GM21360 (cell line): ENCODE data around the gene CCDC83.
"Not testable (repeated sequence)": the region's sequence is repeated elsewhere in the genome, so short reads cannot be mapped to it uniquely, and the experiment has no call there.

Source experiments
- ATAC-seq: cut with Tn5 transposase; IDR thresholded peaks from one replicate; pipeline ENCODE4 v1.9.1; 2021; ENCODE audit warnings: mild to moderate bottlenecking, moderate library complexity; ENCODE audit not compliant: unreplicated experiment

CCDC83 gene

DNA sequence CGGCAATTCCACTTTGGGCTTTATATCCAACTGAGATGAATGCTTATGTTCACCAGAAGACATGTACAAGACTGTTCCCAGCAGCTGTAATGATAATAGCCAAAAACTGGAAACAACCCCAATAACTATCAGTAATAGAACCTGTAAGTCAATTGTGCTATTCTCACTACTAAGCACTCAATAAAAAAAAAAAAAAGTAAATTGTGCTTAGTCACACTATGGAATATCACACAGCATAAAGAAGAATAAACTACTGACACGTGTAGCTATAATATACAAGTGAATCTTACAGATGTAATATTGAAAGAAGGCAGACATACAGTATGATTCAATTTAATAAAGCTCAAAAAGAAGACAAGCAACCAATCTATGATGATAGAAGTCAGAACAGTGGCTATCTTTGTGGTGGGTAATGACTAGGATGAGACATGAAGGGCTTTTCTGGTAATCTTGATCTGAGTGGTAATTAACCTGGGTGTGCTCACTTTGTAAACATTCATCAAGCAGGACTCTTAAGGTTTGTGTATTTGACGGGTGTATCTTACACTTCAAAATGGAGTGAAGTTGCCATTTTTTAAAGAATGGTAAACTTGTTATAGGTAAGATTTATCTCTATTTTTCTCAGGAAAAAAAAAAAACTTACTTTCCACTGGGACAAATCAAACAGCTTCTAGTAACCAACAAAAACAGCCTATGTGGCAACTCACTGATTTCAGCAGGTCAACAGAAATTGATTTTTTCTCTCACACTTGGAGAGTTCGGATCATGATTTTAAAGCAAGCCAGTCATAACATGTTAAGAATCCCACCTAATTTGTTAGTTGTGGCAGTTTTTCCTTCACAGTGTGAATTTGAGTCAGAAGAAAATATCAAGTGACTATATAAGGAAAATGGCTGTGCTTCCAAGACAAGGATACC is 84.2 kb downstream of the CCDC83 start:
- ATAC-seq: no peak

DNA sequence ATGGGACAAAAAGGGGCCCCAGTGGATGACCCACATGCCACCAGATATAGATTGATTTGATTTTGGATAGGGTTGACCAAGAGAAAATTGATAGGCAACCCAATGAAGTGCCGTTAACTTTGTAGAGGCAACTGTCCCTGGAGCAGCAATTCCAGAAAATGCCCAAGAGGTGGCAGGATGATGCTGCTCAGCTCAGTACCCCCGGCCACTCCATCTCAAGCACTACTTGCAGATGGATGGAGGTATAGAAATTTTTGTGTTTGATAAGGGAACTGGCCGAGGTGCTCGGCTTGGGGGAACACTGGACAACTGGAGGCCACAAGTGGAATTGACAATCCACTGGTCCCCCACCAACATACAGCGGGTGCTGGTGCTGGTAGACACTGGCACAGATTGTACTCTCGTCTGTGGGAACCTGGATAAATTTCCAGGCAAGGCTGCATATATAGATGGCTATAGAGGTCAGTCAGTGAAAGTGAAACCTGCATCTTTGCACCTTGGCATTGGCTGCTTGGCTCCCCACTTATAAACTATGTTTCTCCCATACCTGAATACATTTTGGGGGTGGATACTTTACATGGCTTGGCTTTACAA is 86.3 kb downstream of the CCDC83 start:
- peak; percentile 62 for ATAC-seq

DNA sequence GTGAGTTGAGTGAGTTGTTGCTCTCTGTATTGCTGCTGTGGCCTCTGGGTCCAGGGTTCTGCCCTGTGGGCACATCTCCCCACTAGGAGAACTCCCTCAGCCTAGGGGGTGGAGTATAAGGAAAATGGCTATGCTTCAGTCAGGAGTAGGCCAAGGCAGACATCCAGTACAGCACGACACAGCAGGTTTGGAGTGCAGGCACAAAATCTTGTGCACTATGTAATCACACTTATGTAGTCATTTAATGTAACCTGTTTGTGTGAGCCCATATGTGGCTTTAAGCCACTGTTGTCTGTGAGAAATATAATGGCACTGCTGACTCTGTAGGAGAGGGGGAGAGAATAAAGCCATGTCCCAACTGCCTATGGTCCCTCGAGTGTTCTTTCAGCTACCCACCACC is 90.1 kb downstream of the CCDC83 start:
- no peak for ATAC-seq

DNA sequence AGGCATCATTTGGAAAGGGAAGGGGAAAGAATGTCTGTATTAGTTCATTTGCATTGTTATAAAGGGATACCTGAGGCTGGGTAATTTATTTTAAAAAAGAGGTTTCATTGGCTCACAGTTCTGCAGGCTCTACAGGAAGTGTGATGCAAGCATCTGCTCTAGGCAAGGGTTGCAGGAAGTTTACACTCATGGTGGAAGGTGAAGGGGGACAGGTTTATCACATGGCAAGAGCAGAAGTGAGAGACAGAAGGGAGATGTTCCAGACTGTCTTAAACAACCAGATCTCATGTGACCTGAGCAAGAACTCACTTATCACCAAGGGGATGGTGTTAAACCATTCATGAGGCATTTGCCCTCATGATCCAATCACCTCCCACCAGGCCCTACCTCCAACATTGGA is 90.6 kb downstream of the CCDC83 start:
- ATAC-seq: no peak

DNA sequence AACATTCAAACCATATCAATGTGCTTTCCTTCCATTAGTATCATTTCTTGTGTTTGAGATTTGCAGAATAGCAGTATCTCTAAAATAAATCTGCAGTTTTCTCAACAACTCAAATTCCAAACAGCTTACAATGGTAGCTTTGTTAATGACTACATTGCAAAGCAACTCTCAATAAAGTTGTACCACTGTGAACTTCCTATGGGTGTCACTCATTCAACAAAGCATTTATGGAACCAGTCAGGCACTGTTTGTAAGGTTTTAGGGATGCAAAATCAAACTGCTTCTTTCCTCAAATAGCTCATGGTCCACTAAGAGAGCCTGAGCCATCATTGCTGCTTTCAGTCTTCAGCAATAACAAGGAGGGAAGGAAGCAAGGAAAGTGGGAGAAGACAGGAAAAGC is 91.0 kb downstream of the CCDC83 start:
- ATAC-seq: no peak

DNA sequence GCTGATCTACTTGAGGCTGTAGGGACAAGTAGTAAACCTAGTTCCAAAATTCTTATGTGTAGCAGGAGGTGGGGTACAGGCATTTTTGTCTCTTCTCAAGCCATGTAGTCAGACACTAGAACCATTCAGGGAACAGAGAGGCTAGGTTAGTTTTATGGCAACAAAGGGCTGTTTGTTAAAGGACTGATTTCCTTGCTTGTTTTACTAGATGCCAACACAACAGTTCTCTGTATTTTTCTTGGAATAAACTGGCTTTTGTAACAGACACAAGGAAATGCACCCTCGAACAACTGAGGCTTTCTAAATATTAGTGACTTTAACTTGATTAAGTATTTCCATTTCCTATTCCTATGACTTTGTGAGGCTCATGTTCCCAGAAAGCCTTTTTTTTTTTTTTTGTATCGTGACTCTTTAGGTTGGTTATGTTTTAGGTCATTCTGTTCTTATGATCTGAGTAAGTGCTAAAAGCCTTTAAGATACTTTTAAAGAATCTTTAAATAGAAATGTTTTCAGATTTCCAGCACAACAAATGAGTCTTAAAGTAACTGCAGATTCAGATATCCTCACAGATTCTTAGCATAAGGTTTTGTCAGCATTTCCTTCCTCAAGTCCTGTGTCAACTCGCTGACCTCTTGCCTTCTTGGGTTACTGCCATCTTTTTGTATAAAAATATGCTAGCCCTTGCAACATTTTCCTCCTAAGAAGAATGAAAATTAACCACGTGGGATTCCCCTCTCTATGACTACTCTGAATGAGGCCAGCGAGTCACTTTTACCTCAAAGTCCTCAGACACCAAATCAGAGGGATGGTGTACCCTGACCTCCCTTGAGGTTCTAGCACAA is 92.5 kb downstream of the CCDC83 start:
- ATAC-seq: no peak

DNA sequence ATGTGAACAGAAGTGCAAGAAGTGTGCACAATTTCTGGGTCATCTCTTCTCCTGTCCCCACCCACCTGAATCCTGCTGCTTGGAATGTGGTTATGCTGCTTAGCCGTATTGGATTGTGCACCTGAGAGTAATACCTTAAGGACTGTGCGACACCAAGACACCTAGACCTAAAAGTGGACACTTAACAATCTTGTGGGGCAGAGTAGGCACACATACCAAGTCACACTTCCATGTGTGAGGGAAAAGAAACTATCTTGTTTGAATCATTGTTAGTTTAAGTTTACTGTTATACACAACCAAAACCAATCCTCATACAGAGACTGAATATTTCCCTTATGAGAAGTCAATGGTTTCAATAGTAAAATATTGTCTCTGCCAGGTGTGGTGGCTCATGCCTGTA is 93.7 kb downstream of the CCDC83 start:
- ATAC-seq: peak; percentile 53

DNA sequence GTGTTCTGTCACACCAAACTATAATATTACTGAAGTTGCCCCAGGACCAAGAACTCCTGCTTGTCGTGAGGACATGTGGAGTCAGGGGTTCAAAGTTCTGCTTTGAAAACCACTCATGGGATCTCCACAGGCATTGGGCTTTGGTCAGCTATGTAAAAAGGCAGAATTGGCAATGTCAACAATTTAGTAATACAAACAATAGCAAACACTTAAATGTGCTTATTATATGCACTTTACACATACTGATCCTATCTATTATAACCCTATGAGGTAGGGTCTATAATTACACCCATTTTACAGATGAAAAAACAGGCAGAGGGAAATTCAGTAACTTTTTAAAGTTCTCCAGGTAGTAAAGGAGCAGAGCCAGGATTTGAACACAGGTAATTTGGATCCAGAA is 94.6 kb downstream of the CCDC83 start:
- ATAC-seq: no peak

DNA sequence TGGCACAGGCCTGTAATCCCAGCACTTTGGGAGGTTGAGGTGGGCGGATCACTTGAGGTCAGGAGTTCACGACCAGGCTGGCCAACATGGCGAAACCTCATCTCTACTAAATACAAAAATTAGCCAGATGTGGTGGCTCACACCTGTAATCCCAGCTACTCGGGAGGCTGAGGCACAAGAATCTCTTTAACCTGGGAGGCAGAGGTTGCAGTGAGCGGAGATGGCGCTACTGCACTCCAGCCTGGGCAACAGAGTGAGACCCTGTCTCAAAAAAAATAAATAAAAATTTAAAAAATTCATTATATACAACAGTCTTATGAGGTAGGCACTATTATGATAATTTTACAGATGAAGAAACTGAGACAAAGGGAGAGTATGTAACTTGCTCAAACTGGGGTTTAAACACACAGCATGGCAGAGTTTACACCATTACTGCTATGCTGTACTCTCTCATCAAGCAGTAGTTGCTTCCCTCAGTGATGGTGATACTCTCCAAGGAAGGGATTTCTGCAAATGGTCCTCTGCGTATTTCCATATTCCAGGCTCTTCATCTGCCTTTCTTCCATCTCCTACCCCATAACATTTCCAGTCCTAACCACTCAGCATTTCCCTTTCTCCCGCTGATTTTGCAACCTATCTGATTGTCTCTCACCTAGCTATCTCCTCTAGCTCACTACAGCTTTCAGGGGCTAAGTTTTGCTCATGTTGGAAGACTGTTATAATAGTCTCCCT is 95.3 kb downstream of the CCDC83 start:
- ATAC-seq: no peak

DNA sequence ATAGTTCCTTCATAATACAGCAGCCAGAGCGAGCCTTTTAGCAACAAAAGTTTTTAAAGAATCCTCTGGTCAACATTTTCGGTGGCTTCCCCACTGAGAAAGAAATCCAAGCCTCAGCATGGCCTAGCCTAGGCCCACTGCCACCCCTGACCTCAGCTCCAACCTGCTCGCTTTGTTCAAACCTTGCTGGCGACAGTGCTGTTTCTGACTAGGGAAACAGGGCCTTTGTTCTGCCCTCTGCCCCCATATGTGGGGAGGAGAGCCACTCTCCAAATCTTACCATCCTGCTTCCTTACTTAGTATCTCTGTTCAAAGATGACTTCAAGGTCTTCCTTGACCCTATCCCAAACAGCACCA is 95.8 kb downstream of the CCDC83 start:
- no peak for ATAC-seq

DNA sequence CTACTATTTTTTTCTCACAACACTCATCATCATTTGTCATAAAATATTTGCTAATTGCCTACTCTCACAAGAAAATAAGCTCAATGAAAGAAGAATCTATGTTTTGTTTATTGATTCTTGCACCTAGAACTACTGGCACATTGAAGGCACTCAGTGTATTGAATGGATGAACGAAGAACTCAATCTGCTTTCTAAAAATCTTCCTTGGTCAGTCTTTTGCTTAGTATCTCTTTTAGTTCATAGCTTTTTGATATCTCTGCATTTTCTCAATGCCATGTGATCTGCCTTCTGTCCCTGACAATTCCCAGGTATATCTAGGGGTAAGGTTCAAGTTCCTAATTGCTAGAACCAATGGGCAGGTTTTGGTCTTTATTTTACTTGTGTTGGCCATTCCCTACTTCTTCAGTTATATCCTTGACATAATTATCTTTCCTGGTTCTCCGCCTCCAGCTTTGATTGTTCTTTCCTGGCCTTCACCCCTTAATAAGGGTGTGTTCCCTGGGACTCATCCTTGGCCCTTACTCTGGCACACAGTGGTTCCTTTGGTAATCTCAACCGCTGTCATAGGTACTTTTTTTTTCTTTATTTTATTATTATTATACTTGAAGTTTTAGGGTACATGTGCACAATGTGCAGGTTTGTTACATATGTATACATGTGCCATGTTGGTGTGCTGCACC is 96.4 kb downstream of the CCDC83 start:
- no peak for ATAC-seq

DNA sequence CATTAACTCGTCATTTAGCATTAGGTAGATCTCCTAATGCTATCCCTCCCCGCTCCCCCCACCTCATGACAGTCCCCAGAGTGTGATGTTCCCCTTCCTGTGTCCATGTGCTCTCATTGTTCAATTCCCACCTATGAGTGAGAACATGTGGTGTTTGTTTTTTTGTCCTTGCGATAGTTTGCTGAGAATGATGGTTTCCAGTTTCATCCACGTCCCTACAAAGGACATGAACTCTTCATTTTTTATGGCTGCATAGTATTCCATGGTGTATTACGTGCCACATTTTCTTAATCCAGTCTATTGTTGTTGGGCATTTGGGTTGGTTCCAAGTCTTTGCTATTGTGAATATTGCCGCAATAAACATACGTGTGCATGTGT is 96.9 kb downstream of the CCDC83 start:
- ATAC-seq: not testable (repeated sequence)

DNA sequence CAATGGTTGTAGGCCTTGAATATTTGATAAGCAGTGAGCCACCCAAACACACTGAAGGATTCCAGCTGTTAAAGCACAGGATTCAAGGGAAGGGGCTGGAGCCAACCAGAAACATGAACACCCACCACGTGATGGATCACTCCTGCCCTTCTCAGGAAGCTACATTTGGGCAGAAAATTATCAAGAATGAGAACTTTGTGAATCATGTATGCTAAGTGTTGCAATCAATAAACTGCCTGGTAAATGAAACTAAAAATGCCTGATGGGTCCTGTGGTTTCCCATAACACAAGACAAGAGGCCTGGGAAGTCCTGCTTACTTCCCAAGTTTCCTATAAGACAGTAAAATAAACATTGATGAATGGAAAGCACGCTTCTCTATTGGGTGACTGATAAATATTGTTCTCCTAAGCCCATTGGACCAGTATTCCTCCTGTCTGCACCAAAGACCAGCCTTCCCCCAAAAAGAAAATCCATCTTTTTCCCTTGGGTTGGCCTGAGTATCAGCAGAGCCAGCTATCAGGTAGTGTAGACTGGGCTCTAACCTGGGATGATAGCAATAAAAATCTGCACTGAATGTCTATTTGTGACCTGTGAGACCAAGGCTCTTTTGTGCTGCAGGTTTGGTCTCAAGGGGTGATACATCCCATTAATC is 98.4 kb downstream of the CCDC83 start:
- ATAC-seq: no peak

DNA sequence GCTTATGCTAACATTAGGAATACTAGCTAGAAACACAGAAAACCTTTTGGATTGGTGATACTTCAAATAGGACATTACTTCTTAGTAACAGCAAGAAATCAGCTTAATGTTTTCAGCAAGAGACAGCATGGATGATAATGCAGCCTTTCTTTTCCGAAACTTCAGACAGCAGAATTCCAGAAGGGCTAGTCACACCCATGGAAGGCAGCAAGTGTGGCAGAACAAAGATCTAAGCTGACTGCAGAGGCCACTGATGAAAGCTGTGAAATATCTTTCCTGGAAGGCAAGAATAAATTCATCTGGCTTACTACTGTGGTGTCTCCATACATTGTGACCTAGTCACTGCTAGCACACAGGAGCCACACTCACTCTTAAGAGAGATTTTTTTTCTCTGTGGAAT is 100.3 kb downstream of the CCDC83 start:
- ATAC-seq: no peak

DNA sequence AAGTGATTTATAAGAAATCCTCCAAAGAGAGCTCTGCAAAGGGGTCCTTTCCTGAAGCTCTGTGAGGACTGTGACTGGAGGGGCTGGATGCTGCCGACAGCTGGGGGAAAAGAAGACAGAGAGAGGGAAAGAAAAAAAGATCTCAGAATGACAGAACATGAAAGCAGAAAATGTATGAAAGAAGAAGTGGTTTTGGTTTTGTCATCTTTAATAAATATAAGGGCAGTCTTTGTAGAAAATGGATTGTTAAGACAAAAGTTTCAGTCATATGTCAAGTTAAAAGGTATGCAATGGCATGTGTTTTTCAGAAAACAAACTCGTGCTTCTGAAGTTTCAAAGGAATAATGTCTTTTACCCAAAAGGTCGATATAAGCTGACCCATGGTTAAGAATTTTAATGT is 105.5 kb downstream of the CCDC83 start:
- ATAC-seq: no peak

DNA sequence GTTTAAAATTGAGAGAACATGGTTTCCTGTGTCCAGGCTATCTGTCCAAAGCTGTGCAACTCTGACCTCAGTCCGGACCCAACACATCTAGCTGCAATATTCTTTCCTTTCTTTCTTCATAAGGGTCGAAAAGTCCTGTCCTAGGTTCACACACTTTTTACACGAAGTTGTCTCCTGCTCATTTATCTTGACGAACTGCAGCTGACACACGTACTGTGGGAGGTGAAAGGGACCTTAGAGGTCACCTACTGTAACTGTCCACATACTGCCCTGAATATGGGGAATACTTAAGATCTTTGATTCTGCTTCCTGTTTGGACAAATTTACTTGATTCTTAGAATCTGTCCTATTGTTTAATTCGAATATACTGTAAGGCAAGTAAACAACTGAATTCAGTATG is 105.9 kb downstream of the CCDC83 start:
- no peak for ATAC-seq

DNA sequence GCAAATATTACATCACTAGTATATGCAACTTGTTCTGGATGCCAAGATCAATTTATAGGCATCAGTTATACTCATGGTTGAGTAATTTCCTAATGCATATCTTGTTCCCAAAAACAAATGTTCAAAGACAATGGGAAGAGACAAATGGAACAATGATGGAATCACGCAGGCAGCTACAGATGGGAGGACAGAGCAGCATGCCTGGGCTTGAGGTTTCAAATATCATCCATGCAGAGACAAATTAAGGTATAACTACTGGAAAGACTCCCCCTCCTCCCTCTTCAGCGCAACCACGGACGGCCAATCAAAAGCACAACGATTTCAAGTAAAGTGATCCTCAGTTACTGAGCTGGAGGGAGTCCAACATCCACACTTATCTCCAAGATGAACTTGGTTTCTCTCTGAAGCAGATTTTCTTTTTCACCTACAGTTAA is 106.8 kb downstream of the CCDC83 start:
- ATAC-seq: no peak

DNA sequence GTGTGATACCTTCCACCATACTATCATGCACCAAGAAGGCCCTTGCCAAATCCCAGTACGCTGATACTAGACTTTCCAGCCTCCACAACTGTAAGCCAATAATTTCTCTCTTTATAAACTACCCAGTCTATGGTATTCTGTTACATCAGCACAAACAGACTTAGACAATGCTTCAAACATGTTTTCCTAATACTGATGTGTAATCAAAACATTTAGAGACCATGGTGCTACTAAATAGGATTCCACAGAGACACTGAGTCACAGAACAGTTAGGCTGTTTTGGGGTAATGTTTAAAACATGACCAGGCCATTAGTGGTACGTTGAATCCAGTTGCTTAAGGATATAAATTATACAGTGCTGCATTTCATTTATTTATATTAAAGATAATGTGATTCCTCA is 110.0 kb downstream of the CCDC83 start:
- ATAC-seq: no peak

DNA sequence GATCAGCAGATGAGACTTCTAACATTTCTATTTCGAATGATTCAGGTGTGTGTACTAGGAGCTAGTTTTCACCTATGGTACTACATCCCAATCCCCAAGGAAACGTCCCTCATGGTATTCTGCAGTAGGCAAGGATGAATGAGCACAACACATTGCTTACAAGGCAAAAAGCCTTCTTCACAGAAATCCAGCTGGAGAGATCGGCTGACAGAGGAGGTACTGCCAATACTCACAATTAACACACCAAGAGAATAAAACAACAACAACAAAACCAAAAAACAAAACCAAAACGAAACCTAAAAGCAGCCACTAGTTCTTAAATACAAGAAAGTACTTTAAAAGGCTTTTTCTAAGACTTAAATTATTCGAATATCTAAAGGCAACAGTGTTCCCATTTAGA is 112.3 kb downstream of the CCDC83 start:
- no peak for ATAC-seq
